NCI-H1417 treated with DMSO at 0.1 percent for 48 hours (cell line): ENCODE measurements around the gene MRPS11.
"Not testable (repeated sequence)": the region's sequence is repeated elsewhere in the genome, so short reads cannot be mapped to it uniquely, and the experiment has no call there.

Experiments
- DNase-seq: peaks from one replicate; lab custom pipeline; 2025; lab: John Stamatoyannopoulos, UW

Gene MRPS11

DNA sequence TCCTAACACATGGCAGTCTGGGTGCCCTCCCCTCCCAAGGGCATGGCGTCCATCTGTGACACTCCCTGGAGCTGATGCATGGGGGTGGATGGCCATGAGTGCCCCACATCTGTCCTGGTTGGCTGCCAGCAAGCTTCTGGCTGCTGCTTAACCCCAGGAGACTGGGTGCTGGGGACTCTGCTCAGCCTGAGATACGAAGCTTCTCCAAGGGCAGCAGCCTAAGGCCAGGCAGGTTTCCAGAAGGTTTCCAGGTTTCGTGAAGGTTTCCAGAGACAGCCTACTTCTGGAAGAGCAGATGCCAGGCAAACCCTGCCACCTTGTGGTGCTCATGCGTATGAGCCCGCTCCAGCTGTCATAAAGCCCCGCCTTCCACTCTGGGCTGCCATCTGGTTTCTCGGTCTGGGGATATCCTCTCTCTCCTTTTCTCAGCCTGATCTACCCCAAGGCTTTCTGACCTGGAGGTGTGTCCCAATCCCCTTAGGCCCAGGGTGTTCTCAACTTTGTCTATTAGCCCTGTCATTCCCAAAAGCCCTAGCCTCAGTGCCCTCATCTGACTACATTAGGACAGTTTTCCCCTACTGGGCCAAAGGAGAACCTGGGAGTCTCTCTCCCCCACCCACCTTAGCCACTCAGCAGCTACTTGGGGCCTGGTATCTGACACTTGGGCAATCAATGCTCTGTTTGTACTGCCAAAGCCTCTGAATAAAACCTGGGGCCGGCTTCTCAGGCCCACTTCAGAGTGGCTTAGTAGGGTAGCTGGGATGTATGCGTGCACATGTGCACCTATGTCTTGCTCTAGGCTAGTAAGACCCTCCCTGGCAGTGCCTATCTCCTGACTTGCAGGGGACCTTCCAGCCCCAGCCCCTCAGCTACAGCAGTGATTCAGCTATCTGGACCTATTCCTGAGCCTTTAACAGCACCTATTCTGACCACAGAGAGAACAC lies 12.4 kb upstream of the MRPS11 start:
- peak; percentile 2 for DNase-seq

- DNase-seq: no peak
Measured at GRCh38 chr15:88456733-88457132, 10.8 kb upstream of the MRPS11 start.

- no peak for DNase-seq
Measured at GRCh38 chr15:88463870-88464532, 3.5 kb upstream of the MRPS11 start.

DNA sequence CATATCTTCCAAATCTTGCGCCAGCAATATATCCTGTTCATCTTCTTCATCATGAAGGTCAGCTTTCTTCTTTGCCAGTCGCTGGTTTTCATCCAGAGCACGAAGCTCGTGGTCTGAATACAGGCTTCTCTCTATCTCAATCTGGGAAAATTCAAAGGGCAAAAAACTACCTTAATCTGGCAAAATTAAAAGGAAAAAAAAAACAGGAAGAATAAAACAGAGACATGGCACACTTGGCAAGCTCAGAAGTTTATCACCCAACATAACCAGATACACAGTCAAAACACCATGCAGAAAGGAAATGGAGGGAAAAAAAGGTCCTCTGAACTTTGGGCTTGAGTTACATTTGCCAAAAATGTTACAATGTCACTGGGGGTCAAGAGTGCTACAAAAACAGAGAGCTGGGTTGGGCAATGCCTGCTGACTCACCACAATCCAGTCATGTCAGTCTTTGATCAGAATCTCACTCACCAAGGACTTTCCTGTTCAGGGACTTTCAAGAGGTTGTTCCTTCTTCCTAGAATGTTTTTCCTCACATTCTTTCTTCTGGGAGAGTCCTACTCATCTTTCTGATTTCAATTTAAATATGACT lies 1.8 kb upstream of the MRPS11 start:
- no peak for DNase-seq

- no peak for DNase-seq
Measured at GRCh38 chr15:88467935-88468528, 524 bp downstream of the MRPS11 start.

DNA sequence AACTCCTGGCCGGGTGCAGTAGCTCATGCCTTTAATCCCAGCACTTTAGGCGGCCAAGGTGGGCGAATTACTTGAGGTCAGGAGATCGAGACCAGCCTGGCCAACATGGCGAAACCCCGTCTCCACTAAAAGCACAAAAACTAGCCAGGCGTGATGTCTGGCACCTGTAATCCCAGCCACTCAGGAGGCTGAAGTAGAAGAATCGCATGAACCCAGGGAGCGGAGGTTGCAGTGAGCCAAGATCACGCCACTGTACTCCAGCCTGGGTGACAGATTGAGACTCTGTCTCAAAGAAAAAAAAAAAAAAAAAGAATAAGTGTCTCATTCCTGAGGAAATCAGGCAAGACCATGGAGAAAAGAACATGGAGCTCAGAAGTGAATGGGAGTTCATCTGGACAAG lies 1.2 kb downstream of the MRPS11 start:
- not testable (repeated sequence) for DNase-seq

DNA sequence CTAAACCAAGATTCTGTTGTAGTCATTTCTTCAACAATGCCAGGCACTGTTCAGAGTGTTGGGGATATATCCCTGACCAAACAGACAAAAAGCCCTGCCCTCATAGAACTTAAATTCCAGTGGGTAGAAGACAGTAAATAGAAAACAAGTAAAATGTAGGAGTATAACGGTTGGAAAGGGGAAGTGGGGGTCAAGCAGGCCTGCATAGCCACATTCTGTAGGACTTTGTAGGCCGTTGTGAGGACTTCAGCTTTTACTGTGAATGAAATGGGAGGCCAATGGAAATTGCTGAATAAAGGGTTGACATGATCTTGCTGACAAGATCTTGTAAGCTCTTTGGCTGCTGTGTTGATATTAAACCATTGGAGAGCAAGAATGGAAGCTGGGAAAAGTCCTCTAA lies 1.8 kb downstream of the MRPS11 start:
- no peak for DNase-seq

DNA sequence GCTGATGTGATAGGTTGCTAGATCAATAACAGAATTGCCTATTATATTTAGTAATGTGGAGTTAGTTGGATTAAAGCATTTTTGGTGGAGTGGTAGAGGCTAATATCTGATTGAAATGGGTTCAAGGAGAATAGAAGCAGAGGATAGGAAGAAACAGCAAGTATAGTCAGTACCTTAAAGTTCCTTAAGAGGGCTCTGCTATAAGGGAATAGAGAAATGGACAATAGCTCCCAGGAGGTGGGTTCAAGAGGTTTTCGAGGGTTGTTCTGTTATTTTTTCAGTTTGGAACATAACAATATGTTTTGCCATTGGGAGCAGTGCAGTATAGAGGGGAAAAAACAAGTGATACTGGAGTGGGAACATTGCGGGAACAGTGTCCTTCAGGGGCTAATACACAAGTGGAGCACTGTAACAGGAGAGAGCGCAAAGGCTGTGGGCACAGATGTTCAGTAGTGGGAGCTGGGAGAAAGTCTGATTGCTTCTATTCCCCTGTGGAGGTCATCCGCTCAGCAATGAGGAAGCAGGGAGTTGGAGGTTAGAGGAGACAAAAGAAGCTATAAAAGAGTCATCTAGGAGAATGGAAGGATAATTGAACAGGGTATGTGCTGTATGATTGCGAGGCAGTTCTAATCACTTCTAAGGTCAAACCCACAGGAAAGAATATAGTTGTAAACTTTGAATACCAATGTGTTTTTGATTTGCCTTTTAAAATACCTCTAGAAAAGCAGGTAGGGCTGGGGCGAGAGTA lies 3.3 kb downstream of the MRPS11 start:
- DNase-seq: no peak

DNA sequence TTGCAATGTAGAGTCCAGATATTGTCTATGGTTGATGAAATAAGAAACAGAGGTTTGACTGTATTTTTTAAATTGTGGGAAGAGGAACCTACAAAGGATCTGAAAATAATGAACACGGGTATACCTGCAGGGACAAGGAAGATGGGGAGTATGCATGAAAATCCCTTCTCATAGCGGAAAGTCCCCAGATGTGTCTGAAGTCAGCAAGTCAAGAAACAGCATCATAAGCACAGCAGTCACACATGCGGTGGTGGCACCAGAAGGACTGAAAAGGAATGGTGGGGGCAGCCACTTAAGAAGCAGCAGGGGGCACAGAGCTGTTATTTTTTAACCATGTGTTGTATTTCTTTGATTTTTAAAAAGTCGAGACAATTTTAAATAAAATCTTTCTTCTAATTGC lies 4.7 kb downstream of the MRPS11 start:
- DNase-seq: no peak

DNA sequence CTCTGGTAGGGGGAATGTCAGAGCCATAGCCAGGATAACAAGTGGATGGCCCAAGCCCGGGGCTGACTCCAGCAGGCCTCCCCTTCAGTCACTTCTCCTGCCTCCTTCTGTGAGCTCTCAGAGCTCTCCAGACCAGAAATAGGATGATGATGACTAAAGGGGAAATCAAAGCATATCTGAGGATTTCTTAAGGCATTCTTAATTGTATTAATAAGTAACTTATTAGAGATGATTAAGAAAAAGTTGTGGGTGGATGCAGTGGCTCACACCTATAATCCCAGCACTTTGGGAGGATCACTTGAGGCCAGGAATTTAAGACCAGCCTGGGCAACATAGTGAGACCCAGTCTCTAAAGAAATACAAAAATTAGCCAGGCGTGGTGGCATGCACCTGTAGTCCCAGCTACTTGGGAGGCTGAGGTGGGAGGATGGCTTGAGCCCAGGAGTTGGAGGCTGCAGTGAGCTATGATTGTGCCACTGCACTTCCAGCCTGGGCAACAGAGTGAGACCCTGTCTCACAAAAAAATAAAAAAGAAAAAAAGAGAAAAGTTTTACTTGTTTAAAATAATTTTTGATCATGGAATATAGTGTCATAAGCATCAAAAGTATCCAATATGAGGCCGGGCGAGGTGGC lies 6.3 kb downstream of the MRPS11 start:
- not testable (repeated sequence) for DNase-seq

DNA sequence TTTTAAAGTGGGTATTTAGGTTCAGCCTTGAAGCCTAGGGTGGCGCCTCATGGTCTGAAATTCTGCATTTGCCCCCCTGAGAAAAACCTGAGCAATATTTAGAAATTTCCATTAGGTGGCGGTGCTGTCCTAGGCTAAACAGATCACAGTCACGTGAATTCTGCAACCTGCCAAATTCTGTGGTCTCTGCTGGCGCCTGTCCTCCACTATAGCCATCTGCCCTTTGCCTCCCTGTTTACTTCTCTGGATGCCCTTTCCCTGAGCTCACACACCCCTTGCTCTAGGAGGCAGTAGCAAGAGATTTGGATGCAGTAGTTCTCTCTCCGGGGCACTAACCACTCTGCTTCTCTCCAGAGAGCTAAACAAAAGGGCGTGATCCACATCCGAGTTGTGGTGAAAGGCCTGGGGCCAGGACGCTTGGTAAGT lies 9.1 kb downstream of the MRPS11 start:
- no peak for DNase-seq

DNA sequence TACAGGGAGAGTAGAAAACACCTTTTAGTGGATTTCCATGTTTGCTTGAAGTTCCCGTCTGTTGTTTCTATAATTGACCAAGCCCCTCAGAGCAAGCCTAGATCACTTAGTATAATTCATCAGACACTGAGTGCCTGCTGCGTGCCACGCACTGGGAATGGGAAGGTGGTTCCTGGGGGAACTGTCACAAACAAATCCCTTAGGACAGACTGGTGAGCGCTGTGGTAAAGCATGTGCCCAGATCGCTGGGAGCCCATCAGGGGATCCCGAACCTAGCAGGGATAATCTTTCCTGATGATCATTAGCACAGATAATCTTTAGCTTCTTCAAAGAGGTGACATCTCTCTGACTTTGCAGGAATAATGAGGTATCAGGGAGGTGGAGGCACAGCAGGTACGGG lies 9.6 kb downstream of the MRPS11 start:
- no peak for DNase-seq

- no peak for DNase-seq
Measured at GRCh38 chr15:88477904-88478303, 10.4 kb downstream of the MRPS11 start.

DNA sequence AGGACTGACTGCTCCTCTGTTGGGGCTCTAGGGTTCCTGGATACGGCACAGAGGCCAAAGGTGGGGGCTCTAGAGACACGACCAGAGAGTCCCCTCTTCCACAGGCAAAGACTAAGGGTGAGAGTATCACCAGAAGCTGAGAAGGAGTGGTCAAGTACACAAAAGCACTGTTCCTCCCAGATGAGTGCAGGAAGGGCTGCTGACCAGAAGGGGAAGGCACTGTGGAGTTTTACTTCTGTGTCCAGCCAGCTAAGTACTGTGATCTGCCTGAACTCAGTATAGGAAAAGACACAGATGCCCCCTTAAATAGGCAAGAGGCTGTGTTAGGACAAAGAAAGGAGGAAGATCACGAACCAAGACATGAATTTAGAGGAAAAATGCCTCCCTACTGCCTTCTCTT lies 11.7 kb downstream of the MRPS11 start:
- DNase-seq: no peak

- no peak for DNase-seq
Measured at GRCh38 chr15:88480981-88481380, 13.5 kb downstream of the MRPS11 start.

DNA sequence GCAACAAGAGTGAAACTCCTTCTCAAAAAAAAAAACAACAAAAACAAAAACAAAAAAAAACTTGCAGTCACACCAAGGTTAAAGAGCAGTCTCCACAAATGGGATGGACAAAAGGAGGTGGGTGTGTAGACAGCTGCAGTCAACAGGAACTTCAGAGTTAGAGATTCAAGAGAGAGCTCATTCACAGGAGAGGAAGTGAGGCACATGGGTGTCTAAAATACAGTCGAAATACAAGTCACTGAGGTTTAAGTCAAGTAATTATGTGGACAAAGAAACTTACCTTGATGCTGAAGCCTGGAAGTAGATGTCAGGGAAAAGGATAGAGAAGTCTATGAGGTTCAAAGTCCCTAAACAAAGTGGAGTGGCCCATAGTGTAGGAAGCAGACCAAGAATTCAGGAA lies 14.8 kb downstream of the MRPS11 start:
- DNase-seq: no peak

DNA sequence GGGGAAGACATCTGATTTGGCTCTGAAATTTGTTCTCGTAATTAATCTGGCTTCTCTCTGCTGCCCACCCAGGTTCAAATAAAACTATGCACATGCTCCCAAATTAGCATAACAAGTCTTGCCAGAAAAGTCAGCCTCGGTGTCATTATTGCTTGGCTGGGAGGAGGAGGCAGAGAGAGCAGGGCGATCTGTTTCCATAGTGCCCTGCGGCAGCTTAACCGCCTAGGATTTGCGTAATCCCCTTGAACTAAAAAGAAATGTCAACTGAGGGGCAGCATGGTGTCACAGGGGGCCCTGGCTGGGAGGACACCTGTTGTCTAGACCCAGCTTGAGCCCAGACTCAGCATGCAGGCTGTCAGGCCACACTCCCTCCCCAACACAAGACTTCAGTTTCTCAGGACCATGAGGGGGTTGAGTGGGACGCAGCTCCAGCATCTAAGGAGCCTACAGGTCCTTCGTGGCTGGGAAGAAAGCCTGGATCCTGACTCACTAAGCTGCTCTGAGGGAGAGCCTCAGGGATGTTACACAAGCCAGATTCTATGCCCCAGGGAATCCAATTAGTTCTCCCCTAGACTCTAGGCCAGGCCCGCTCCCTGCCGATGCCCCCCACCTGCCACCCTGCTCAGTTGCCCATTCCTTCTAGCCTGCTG lies 17.3 kb downstream of the MRPS11 start:
- DNase-seq: no peak

GRCh38 chr15:88487178-88487795 lies 19.8 kb downstream of the MRPS11 start:
- no peak for DNase-seq

GRCh38 chr15:88487796-88488523 lies 20.5 kb downstream of the MRPS11 start:
- no peak for DNase-seq

- no peak for DNase-seq
Measured at GRCh38 chr15:88489321-88489720, 21.8 kb downstream of the MRPS11 start.
